HUES6 (cell line): ENCODE data around the gene MTCP1.
A peak's percentile ranks its signal among the peaks of the same experiment; 100 is the strongest.

ENCODE experiments used
- H3K27ac ChIP-seq: 2 replicates; pipeline ENCODE4 v1.7.0; 2013; ENCODE audit warnings: low read depth, mild to moderate bottlenecking, low read length, inconsistent platforms
- H3K27me3 ChIP-seq: 2 replicates; pipeline ENCODE4 v1.6.1; 2013; ENCODE audit warnings: low read length; ENCODE audit not compliant: control insufficient read depth, insufficient read depth
- H3K36me3 ChIP-seq: 2 replicates; pipeline ENCODE4 v1.6.1; 2013; ENCODE audit warnings: low read length; ENCODE audit not compliant: control insufficient read depth, insufficient read depth
- H3K4me1 ChIP-seq: 2 replicates; pipeline ENCODE4 v1.6.1; 2013; ENCODE audit warnings: low read length; ENCODE audit not compliant: control insufficient read depth, insufficient read depth
- H3K4me3 ChIP-seq: 2 replicates; pipeline ENCODE4 v1.5.1; 2013; ENCODE audit warnings: low read depth, low read length
- H3K9ac ChIP-seq: one replicate; pipeline ENCODE4 v1.6.1; 2013; ENCODE audit warnings: mild to moderate bottlenecking, low read length
- H3K9me3 ChIP-seq: 2 replicates; pipeline ENCODE4 v1.6.1; 2013; ENCODE audit warnings: low read depth, low read length; ENCODE audit not compliant: control insufficient read depth, insufficient read depth

Gene MTCP1

GRCh38 chrX:155054255-155054654, 16.7 kb downstream of the MTCP1 start:
- Histone ChIP-seq H3K27me3 (no peaks in the 10 kb centered on the region; the same call in 1 of the 2 replicates), H3K9ac (no peak overlapping the region), H3K4me1 (peaks cover 4% of the 10 kb centered on the region; the same call in 1 of the 2 replicates), H3K4me3 (no peak overlapping the region), H3K9me3 (peaks cover 8% of the 10 kb centered on the region; the same call in 1 of the 2 replicates), H3K36me3 (peaks cover 6% of the 10 kb centered on the region), H3K27ac (no peak overlapping the region)

GRCh38 chrX:155053656-155054055, 17.3 kb downstream of the MTCP1 start:
- H3K9ac ChIP-seq, result no peak overlapping the region
- H3K27ac ChIP-seq, result no peak overlapping the region
- H3K36me3 ChIP-seq, result peaks cover 6% of the 10 kb centered on the region
- H3K4me3 ChIP-seq, result no peak overlapping the region
- peaks cover 4% of the 10 kb centered on the region; the same call in 1 of the 2 replicates for H3K4me1 ChIP-seq
- H3K9me3 ChIP-seq, result peaks cover 8% of the 10 kb centered on the region; the same call in 1 of the 2 replicates
- no peaks in the 10 kb centered on the region; the same call in 1 of the 2 replicates for H3K27me3 ChIP-seq

GRCh38 chrX:155052738-155053498, 18.0 kb downstream of the MTCP1 start:
- H3K36me3 ChIP-seq, result peaks cover 6% of the 10 kb centered on the region
- H3K9ac ChIP-seq, result no peak overlapping the region
- no peak overlapping the region for H3K4me3 ChIP-seq
- H3K27me3 ChIP-seq, result no peaks in the 10 kb centered on the region
- peaks cover 7% of the 10 kb centered on the region; the same call in 1 of the 2 replicates for H3K9me3 ChIP-seq
- peaks cover 4% of the 10 kb centered on the region; the same call in 1 of the 2 replicates for H3K4me1 ChIP-seq
- H3K27ac ChIP-seq, result no peak overlapping the region

GRCh38 chrX:155048977-155049619, 21.8 kb downstream of the MTCP1 start:
- Histone ChIP-seq H3K9ac (no peak overlapping the region), H3K4me3 (no peak overlapping the region), H3K4me1 (no peaks in the 10 kb centered on the region; the same call in 1 of the 2 replicates), H3K9me3 (peaks cover 11% of the 10 kb centered on the region; the same call in 1 of the 2 replicates), H3K36me3 (peaks cover 6% of the 10 kb centered on the region; the same call in 1 of the 2 replicates), H3K27ac (no peak overlapping the region), H3K27me3 (no peaks in the 10 kb centered on the region)

GRCh38 chrX:155046811-155047528, 24.0 kb downstream of the MTCP1 start:
- peaks cover 6% of the 10 kb centered on the region; the same call in 1 of the 2 replicates for H3K36me3 ChIP-seq
- no peak overlapping the region for H3K4me3 ChIP-seq
- no peak overlapping the region for H3K27ac ChIP-seq
- H3K27me3 ChIP-seq, result no peaks in the 10 kb centered on the region
- H3K9ac ChIP-seq, result no peak overlapping the region
- peaks cover 9% of the 10 kb centered on the region; the same call in 1 of the 2 replicates for H3K9me3 ChIP-seq
- H3K4me1 ChIP-seq, result no peaks in the 10 kb centered on the region; the same call in 1 of the 2 replicates

GRCh38 chrX:155046129-155046810, 24.7 kb downstream of the MTCP1 start:
- no peak overlapping the region for H3K27ac ChIP-seq
- peaks cover 9% of the 10 kb centered on the region; the same call in 1 of the 2 replicates for H3K9me3 ChIP-seq
- H3K4me3 ChIP-seq, result no peak overlapping the region
- no peaks in the 10 kb centered on the region for H3K36me3 ChIP-seq
- no peak overlapping the region for H3K9ac ChIP-seq
- no peaks in the 10 kb centered on the region; the same call in 1 of the 2 replicates for H3K4me1 ChIP-seq
- H3K27me3 ChIP-seq, result no peaks in the 10 kb centered on the region

GRCh38 chrX:155035688-155036087, 35.2 kb downstream of the MTCP1 start:
- H3K4me3 ChIP-seq, result no peak overlapping the region
- no peaks in the 10 kb centered on the region for H3K27me3 ChIP-seq
- no peaks in the 10 kb centered on the region for H3K4me1 ChIP-seq
- H3K27ac ChIP-seq, result no peak overlapping the region
- peaks cover 22% of the 10 kb centered on the region for H3K36me3 ChIP-seq
- no peak overlapping the region for H3K9ac ChIP-seq
- H3K9me3 ChIP-seq, result peaks cover 17% of the 10 kb centered on the region

GRCh38 chrX:155031657-155032056, 39.3 kb downstream of the MTCP1 start:
- no peak overlapping the region for H3K9ac ChIP-seq
- H3K9me3 ChIP-seq, result peaks cover 15% of the 10 kb centered on the region
- no peaks in the 10 kb centered on the region for H3K4me1 ChIP-seq
- H3K27me3 ChIP-seq, result no peaks in the 10 kb centered on the region
- no peak overlapping the region for H3K27ac ChIP-seq
- H3K4me3 ChIP-seq, result no peak overlapping the region
- peaks cover 22% of the 10 kb centered on the region for H3K36me3 ChIP-seq

- H3K27ac ChIP-seq, result no peak overlapping the region
- H3K9me3 ChIP-seq, result peaks cover 5% of the 10 kb centered on the region; the same call in 1 of the 2 replicates
- peaks cover 5% of the 10 kb centered on the region for H3K36me3 ChIP-seq
- no peaks in the 10 kb centered on the region for H3K27me3 ChIP-seq
- H3K4me3 ChIP-seq, result no peak overlapping the region
- H3K9ac ChIP-seq, result no peak overlapping the region
- H3K4me1 ChIP-seq, result no peaks in the 10 kb centered on the region
These were observed 42.1 kb downstream of the MTCP1 start for GRCh38 chrX:155028877-155029291.

- H3K9ac ChIP-seq, result peak overlapping the region; percentile 98
- H3K4me3 ChIP-seq, result peak overlapping the region; percentile 80; the same call in 1 of the 2 replicates
- H3K27me3 ChIP-seq, result no peaks in the 10 kb centered on the region
- no peaks in the 10 kb centered on the region for H3K36me3 ChIP-seq
- H3K27ac ChIP-seq, result no peak overlapping the region
- no peaks in the 10 kb centered on the region for H3K4me1 ChIP-seq
- H3K9me3 ChIP-seq, result peaks cover 5% of the 10 kb centered on the region; the same call in 1 of the 2 replicates
These were observed 42.8 kb downstream of the MTCP1 start for GRCh38 chrX:155028129-155028528.
